ENCODE results near the gene RAD50.

The RAD50 gene

GRCh38 chr5:132661231-132662003 lies 104.6 kb downstream of the RAD50 start:
- H3K4me3 ChIP-seq (ENCODE audit: low read length), result no peak overlapping the region
- TF ChIP-seq EZH2phosphoT487 (IDR thresholded peaks at IDR 0.05; ENCODE audit: low read length), result no peak
- no peak overlapping the region for H3K9ac ChIP-seq (ENCODE audit: low read length)
- no peaks in the 10 kb centered on the region for H3K9me3 ChIP-seq (replicated peaks; ENCODE audit: insufficient read depth, low read length)
- peaks cover 6% of the 10 kb centered on the region for H3K4me1 ChIP-seq (ENCODE audit: low read length)
- no peak overlapping the region for H3K27ac ChIP-seq (ENCODE audit: low read length)
- H2AFZ ChIP-seq (ENCODE audit: low read length), result no peak overlapping the region
- H3K27me3 ChIP-seq (replicated peaks; ENCODE audit: insufficient read depth, low read length), result no peaks in the 10 kb centered on the region
- H3K9me2 ChIP-seq (replicated peaks; ENCODE audit: insufficient read depth, low read length), result no peaks in the 10 kb centered on the region
- DNase-seq, result no peak
- H4K20me1 ChIP-seq (ENCODE audit: insufficient read depth, low read length), result no peaks in the 10 kb centered on the region
- no peaks in the 10 kb centered on the region for H3F3A ChIP-seq (ENCODE audit: insufficient read depth, low read length)
- H3K4me2 ChIP-seq (ENCODE audit: low read depth, low read length), result no peak overlapping the region
- H3K36me3 ChIP-seq (replicated peaks; ENCODE audit: insufficient read depth, low read length), result no peaks in the 10 kb centered on the region
- no peaks in the 10 kb centered on the region for H3K79me2 ChIP-seq (ENCODE audit: low read length)

DNA sequence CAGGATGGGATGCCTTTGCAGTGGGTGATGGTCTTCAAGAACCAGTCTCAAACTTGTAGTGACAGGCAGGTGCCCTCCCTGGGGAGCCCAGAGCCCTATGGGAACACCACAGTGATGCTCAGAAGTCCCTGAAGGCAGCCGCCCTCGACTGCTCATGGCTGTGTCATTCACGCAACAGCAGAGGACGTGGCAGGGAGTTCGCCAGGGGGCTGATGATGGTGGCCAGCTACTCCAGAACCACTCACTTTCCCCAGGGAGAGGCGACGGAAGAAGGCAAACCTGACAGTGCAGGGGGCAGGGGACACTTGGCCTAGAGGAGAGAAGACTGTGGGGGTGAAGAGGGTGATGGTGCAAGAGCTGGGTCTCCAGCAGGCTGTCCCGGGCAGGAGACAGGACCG lies 105.2 kb downstream of the RAD50 start:
- H3F3A ChIP-seq (ENCODE audit: insufficient read depth, low read length), result no peaks in the 10 kb centered on the region
- H3K4me1 ChIP-seq (ENCODE audit: low read length), result peaks cover 6% of the 10 kb centered on the region
- DNase-seq, result no peak
- H2AFZ ChIP-seq (ENCODE audit: low read length), result no peak overlapping the region
- no peaks in the 10 kb centered on the region for H3K27me3 ChIP-seq (replicated peaks; ENCODE audit: insufficient read depth, low read length)
- no peak overlapping the region for H3K4me2 ChIP-seq (ENCODE audit: low read depth, low read length)
- H3K4me3 ChIP-seq (ENCODE audit: low read length), result no peak overlapping the region
- no peaks in the 10 kb centered on the region for H3K36me3 ChIP-seq (replicated peaks; ENCODE audit: insufficient read depth, low read length)
- H3K9me2 ChIP-seq (replicated peaks; ENCODE audit: insufficient read depth, low read length), result no peaks in the 10 kb centered on the region
- no peak overlapping the region for H3K27ac ChIP-seq (ENCODE audit: low read length)
- TF ChIP-seq EZH2phosphoT487 (IDR thresholded peaks at IDR 0.05; ENCODE audit: low read length) (no peak), EZH2 (optimal IDR thresholded peaks at IDR 0.05; ENCODE audit: low read depth, low read length) (no peak), CTCF (IDR thresholded peaks at IDR 0.05; ENCODE audit: low read length) (no peak)
- no peaks in the 10 kb centered on the region for H3K79me2 ChIP-seq (ENCODE audit: low read length)
- no peaks in the 10 kb centered on the region for H4K20me1 ChIP-seq (ENCODE audit: insufficient read depth, low read length)
- H3K9me3 ChIP-seq (replicated peaks; ENCODE audit: insufficient read depth, low read length), result no peaks in the 10 kb centered on the region
- no peak overlapping the region for H3K9ac ChIP-seq (ENCODE audit: low read length)

DNA sequence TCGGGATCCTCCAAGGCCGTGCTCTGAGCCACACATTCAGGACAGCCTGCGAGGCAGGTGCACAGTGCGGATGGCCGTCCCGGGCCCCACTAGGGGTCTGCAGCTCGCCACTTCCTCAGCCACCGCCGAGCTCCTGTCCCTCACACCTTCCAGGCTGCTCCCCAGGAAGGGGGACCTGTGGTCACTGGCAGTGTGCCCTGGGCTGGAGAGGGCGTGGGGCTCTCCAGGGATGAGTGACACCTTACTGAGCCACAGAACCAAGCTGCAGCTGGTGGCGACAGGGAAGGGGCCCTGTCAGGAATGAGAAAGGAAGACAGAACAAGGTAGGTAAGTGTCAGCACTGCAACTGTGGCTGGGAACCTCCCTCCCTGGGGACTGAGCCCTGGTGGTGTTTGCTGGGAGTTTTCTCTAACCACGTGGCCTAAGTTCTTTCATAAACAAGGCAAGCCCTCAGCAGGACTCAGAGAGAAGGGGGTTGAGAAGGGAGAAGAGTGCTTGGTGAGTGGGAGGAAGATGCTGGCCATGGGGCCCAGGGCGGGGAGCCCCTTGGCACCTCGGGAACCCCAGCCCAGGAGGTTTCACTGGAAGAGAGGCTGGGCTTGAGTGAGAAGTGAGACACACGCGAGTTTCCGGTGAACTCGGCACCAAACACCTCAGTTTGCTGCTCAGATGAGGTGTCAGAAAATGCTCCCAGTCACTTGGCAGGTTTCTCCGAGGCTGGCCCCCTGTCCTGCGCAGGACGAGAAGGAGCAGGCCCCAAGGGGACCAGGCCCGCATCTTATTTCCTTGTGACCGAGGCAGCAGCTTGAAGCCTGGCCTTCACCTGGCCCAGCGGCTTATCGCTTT lies 106.4 kb downstream of the RAD50 start:
- H3K4me2 ChIP-seq (ENCODE audit: low read depth, low read length), result no peak overlapping the region
- H3K79me2 ChIP-seq (ENCODE audit: low read length), result no peaks in the 10 kb centered on the region
- peaks cover 6% of the 10 kb centered on the region for H3K4me1 ChIP-seq (ENCODE audit: low read length)
- no peaks in the 10 kb centered on the region for H3K27me3 ChIP-seq (replicated peaks; ENCODE audit: insufficient read depth, low read length)
- no peak overlapping the region for H3K27ac ChIP-seq (ENCODE audit: low read length)
- no peak for TF ChIP-seq EZH2 (optimal IDR thresholded peaks at IDR 0.05; ENCODE audit: low read depth, low read length)
- no peak for TF ChIP-seq EZH2phosphoT487 (IDR thresholded peaks at IDR 0.05; ENCODE audit: low read length)
- no peak for TF ChIP-seq CTCF (IDR thresholded peaks at IDR 0.05; ENCODE audit: low read length)
- H3K4me3 ChIP-seq (ENCODE audit: low read length), result no peak overlapping the region
- no peak for DNase-seq
- no peak overlapping the region for H3K9ac ChIP-seq (ENCODE audit: low read length)
- no peaks in the 10 kb centered on the region for H3F3A ChIP-seq (ENCODE audit: insufficient read depth, low read length)
- no peaks in the 10 kb centered on the region for H3K36me3 ChIP-seq (replicated peaks; ENCODE audit: insufficient read depth, low read length)
- no peaks in the 10 kb centered on the region for H4K20me1 ChIP-seq (ENCODE audit: insufficient read depth, low read length)
- H3K9me3 ChIP-seq (replicated peaks; ENCODE audit: insufficient read depth, low read length), result no peaks in the 10 kb centered on the region
- H2AFZ ChIP-seq (ENCODE audit: low read length), result peak overlapping the region; percentile 58
- no peaks in the 10 kb centered on the region for H3K9me2 ChIP-seq (replicated peaks; ENCODE audit: insufficient read depth, low read length)
